GM18499 (cell line): Measurements from ENCODE around the gene MBOAT2.
"Not testable (repeated sequence)": the region's sequence is repeated elsewhere in the genome, so short reads cannot be mapped to it uniquely, and the experiment has no call there.

Experiments used
- ATAC-seq: cut with Tn5 transposase; IDR thresholded peaks from one replicate; pipeline ENCODE4 v1.9.1; 2021; ENCODE audit warnings: moderate number of reproducible peaks; ENCODE audit not compliant: insufficient read depth, unreplicated experiment

Gene MBOAT2

DNA sequence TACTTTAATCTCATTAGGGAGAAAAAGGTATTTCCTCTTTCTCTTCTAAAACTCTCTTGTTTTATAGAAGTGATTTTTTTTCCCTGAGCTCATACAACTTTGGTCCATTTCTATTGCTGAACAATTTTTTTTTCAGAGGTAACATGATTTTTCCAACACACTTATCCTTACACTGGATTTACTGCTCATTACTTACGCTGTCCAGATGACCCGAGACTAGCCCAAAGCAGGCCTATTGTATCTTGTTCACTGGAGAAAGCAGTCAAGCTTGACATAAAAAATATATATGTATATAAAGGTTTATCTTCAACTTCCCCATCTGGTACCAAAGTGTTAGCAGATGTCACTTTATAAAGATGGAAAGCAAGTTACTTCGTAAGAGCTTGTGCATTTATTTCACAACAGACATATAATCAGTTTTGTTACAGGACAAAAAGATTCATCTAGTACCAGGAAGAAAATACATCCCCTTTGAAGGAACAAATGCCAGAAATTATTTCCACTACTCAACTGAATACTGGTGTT lies 95.7 kb downstream of the MBOAT2 start:
- ATAC-seq = no peak

DNA sequence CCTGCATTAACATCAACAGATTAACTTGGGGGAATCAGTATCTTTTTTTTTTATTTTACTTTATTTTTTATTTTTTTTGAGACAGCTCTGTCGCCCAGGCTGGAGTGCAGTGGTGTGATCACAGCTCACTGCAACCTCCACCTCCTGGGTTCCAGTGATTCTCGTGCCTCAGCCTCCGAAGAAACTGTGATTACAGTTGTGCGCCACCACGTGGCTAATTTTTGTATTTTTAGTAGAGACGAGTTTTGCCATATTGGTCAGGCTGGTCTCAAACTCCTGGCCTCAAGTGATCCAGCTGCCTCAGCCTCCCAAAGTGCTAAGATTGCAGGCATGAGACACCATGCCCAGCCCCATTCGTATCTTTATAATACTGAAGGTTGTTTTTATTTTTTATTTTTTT lies 99.6 kb downstream of the MBOAT2 start:
- not testable (repeated sequence) for ATAC-seq

DNA sequence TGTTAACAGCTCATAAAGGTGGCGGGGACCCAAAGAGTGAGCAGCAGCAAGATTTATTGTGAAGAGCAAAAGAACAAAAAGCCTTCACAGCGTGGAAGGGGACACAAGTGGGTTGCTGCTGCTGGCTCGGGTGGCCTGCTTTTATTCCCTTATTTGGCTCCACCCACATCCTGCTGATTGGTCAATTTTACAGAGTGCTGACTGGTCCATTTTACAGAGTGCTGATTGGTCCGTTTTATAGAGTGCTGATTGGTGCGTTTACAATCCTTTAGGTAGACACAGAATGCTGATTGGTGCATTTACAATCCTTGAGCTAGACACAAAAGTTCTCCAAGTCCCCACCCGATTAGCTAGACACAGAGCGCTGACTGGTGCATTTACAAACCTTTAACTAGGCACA lies 100.7 kb downstream of the MBOAT2 start:
- not testable (repeated sequence) for ATAC-seq

DNA sequence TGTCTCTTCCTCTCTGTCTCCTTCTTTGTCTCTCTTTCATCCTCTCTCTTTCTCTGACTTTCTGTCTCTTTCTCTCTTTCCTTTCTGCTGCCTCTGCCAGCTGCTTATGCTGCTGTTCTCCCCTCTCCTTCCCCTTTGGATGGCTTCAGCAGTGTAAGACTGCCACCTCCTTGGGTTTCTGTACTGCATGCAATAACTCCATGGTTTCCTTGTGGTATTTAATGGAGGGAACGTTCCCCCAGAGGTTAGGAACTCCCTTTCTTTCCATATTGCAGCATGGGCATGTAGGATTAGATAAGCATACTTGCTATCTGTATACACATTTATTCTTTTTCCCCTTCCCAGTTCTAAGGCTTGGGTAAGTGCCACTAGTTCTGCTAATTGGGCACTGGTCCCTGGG lies 106.3 kb downstream of the MBOAT2 start:
- not testable (repeated sequence) for ATAC-seq

DNA sequence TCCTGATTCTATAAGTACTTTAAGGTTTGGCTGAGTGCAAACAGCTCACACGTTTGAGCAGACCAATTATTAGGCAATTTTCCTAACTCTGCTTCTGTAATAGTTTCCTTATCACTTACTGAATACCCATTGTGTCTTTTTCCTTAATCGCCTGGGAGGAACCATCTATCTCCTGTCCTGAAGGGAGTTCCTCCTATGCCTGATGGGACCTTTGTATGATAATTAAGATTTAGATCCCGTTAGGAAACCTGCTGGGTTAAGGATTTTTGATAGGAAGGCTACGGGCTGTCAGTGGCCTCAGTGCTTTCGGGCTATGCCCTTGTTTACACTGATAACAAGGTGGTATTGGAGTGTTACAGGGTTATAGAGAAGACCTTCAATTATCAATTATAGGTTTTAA lies 106.8 kb downstream of the MBOAT2 start:
- ATAC-seq = not testable (repeated sequence)

DNA sequence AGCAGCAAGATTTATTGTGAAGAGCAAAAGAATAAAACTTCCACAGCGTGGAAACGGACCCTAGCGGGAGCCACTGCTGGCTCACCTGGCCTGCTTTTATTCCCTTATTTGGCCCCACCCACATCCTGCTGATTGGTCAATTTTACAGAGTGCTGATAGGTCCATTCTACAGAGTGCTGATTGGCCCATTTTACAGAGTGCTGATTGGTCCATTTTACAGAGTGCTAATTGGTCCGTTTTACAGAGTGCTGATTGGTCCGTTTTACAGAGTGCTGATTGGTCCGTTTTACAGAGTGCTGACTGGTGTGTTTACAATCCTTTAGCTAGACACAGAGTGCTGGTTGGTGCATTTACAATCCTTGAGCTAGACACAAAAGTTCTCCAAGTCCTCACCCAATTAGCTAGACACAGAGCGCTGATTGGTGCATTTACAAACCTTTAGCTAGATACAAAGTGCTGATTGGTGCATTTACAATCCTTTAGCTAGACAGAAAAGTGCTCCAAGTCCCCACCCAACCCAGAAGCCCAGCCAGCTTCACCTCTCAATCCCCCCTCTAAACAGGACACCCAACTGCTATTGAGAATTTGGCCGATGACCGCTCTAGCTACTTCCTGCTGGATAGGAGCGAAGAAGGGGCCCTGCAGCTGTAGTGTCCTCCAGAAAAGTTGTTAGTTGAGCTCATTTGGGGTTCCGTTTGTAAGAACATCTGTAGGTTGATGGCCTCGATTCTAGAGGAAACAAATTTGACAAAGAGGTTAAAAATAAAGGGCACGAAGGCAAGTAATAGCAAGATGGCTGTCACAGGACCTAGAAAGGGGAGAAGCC lies 108.2 kb downstream of the MBOAT2 start:
- ATAC-seq = not testable (repeated sequence)

DNA sequence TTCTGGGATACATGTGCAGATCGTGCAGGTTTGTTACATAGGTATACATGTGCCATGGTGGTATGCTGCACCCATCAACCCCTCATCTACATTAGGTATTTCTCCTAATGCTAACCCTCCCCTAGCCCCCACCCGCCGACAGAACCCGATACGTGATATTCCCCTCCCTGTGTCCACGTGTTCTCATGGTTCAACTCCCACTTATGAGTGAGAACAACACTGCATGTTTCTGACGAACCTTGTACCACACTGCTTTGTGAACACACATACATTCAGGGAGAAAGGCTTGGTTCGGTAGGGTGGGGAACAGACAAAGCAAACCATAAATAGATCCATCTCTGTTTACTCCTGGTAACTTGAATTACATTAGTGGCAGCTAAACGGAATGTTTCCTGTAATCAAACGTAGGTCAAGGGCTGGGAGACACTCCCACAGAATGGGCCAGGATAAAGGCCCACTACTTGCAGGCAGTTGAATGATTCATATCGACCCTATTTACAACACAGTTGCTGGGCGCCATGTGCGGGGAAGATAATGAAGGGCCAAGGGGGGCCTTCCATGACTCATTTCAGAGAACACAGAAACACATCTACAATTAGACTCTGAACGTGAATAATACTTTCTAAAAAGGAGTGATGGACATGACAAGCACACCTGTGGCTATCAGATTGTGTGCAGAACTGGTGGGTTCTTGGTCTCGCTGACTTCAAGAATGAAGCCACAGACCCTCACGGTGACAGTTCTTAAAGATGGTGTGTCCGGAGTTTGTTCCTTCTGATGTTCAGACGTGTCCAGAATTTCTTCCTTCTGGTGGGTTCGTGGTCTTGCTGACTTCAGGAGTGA lies 109.3 kb downstream of the MBOAT2 start:
- no peak for ATAC-seq

DNA sequence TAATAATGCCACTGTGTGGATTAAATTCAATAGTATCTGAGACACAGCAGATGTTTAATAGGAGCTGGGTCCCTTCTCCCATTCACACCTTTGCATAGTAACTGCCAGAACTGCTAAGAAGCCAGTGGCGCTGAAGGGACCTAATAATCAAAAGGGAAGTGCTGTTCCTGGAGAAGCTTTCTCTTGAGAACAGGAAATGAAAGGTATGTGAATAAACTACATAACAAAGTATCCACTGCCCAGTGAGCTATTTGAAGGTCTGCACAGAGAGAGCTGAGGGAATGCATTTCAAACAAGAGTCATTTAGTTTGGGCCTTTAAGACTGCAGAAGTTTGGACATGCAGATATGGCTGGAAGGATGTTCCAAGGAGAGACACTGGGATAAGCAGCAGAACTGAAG lies 110.0 kb downstream of the MBOAT2 start:
- ATAC-seq = no peak

DNA sequence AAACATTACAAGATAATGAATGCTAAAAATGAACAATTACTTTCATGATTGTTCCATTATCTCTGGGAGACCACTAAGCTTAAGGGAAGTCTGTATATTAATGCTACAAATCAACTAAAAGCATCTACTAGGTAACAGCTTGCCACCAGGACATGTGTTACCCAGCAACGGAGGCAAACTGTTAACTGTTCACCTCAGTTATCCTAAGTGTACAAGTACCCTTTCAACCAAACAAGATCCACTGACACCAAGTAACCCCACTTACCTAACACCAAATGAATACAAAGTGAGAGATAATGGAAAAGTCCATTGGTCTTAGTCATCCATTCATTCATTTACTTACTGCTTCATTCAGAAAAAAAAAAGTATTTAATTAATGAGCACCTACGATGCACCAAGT lies 111.4 kb downstream of the MBOAT2 start:
- no peak for ATAC-seq

DNA sequence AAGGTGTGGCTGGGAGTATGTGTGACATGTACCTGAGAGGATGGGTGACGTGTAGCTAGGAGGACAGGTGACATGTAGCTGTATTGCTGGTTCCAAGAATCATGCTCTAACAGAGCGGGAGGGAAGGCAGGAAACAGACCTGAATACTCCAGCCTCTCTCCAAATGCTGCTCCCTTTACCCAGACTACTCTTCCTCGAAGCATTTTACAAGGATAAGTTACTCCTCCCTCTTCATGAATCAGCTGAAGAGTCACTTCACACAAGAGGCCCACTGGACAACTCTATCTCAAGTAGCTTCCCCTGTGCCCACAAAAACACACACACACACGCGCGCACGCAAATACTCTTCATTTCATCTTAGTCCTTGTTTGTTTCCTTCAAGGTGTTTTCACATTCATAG lies 113.5 kb downstream of the MBOAT2 start:
- ATAC-seq = no peak

DNA sequence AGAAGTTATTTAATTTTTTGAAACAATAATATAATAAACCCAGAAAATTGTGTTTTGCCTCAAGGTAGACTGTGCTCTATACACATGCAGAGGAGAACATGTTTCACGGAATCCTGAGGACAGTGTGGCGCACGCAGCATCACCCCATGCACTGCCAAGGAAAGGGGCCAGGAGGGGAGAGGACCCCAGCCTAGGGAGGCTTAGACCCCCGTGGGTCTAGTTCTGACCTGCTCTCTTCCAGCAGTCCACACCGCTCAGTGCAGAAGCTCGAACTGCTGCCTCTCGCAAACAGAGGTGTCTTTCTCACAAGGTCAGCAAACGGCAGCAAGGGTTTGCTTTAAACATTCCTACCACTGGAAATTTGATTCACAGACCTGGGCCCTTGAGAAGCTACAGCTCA lies 114.5 kb downstream of the MBOAT2 start:
- no peak for ATAC-seq

DNA sequence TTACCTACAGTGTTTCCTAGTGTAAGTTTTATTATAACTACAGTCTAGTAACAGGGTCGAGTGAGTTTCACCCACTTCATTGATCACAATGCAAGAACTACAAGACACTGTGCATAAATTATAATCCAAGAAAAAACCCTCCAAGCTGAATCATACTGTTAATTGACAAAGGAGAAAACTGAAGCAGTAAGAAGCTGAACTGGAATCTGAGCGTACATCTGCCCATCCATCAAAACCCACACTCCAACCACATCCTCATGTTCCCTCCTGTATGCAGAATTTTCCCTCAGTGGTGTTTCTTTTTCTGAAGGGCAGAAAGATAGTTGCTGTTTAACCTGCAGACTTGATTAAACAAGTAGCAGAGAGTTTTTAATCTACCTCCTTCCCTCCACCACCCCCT lies 116.6 kb downstream of the MBOAT2 start:
- ATAC-seq = no peak

DNA sequence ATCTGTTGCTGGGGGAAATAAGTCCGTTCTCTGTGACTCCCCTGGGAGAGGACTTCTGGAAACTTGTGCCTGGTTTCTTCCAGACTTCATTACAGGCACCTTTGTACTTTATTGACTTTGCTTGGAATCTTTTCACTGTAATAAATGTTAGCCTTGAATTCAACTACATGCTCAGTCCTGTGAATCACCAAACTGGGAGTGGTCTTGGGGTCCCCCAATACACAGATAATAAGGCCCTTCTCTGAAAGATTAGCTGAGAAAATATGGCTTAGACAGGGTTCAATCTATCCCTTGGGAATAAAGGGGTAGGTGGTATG lies 117.3 kb downstream of the MBOAT2 start:
- ATAC-seq = no peak

DNA sequence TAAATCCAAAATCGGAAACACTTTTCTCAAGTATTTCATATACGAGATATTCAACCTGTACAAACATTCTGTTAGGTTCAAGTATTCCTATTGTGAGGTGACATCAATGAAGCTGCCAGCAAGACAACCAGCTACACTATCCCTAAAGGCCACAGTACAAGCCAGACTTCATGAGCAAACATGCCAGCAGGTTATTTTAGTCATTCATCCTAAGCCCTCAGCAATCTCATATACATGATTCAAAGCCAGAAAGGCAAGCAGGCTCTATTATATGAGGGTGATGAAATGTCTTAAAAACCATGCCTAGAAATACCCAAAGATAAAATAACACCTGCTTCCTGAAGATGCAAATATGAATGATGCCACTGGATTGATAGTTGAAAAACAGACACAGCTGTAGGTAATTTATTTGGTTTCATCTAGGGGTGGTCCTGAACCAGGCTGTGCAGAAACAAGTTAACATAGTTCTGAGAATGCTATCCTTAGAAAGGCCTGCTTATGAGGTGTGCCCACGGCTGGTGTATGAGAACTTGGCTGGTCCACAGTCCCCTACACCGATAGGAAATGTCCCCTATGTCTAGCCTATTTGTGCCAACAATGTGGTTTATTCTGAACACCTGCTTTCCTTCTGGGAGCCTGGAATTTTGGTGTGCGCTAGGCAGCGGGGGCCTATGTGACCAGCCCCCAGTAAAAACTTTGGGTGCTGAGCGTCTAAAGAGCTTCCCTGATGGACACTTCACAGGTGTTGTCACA lies 117.9 kb downstream of the MBOAT2 start:
- ATAC-seq = no peak

DNA sequence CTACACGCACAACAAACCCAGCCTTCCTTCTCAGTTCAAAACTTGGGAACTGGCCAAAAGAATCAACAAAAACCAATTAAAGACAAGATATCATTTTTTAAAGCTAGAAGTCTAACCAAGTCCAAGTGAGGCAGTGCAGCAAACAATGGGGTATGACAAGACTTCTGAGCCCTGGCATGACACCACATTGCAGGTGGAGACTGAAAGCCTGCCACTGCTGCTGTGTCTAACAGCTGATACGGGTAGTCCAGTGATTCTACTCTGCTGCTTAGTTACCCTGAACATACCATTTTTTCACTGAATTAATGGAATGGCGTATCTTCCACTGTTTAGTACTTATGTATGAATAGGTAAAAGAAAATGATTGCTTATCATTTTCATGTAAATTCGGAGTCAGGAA lies 118.7 kb downstream of the MBOAT2 start:
- ATAC-seq = no peak

DNA sequence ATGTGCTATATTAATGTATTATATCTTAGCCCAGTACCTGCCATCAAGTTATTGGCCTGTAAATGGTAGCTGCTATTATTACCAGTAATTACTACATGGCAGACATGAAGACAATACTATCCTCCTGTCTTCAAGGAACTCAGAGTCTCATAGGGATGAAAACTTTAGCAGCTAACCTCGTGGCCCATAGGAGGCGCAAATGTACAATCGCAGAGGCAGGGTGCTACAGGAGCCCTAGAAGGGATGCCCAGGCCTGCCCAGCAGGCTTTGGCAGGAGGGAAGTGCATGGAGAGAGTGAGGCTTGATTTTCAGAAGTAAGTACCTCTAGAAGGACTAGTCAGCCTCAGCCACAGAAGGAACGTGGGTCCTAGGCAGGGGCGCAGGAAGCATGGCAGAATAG lies 121.4 kb downstream of the MBOAT2 start:
- ATAC-seq = no peak

DNA sequence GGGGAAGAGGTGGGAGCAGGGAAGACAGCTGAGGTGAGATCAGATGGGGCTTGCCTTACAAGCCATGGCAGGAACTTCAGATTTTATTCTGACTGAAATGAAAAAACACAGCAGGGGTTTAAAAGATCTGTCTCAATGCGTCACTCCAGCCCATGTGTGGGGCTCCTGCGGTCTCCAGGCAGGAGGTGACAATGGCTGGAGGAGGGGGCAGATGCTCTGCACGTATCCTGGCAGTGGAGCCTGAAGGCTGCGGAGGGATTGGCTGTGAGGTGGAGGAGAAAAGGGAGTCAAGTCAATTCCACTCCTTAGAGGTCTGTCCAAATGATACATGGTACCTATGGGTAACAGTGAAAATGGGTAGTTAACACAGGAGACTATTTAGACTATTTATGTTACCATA lies 125.6 kb downstream of the MBOAT2 start:
- no peak for ATAC-seq

DNA sequence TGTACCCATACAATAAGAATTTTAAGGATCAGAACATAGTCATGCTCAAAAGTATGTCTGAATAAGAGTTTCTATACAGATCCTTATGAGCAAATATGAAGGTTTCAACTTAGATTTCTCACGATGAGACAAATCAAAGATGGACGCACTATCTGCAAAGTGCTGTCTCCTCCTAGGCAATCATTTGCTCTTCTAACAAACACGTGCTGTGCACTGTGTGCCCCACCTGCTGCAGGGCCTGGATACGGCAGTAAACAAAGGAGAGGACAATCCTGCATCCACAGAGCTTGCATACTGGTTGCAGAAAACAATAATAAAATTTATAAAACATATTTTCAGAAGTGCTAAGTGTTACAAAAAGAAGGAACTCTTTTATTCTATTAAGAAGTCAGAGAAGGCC lies 126.2 kb downstream of the MBOAT2 start:
- ATAC-seq = no peak

DNA sequence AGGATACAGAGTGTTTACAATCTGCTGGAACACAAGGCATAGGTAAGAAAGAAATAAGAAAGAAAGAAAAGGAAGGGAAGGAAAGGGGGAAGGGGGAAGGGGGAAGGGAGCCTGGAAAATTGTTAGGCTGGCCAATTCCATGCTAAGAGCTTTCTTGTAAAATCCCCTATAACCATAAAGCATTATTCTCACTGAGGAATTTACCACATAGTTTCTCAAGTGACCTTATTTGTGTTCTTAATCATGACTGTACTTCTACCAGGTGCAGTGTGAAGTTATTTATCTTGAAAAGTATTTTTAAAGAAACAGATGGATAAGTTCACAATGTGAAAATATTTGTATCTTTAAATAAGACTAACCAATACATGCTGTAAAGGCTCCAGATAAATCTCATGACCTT lies 126.9 kb downstream of the MBOAT2 start:
- ATAC-seq = no peak

DNA sequence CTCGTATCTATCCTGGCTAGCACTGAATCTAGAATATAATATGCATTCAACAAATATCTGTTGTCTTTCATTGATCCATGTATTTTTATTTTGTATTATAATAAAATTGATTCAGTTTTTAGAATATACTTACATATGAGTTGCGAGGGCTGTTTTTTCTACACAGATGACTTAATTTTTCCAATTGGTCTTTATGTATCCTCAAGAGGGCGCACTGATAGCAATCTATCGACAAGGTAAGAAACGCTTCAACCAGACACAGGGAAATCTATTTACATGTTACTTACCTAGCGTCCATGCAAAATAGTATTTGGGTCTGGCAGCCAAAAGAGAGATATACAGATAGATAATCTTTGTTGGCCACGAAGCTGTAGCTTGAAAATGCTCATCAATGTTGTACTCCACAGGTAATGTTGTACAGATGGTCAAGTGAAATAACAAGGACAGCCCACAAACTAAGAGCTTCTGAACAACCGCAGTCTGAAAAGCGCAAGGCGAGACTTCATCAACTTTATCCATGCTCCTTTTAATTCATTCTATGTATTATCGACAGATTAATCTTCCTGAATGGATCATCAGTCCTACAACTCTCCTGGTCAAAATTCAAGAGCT lies 130.6 kb downstream of the MBOAT2 start:
- no peak for ATAC-seq
